ENCODE data around the gene PACS2.
A peak's percentile ranks its signal among the peaks of the same experiment; 100 is the strongest.

The PACS2 gene

GRCh38 chr14:105375635-105376057 is 61.1 kb downstream of the PACS2 start:
- DNase-seq: no peak

- no peak for DNase-seq
Measured at GRCh38 chr14:105376521-105377440, 62.2 kb downstream of the PACS2 start.

GRCh38 chr14:105377555-105378182 is 63.1 kb downstream of the PACS2 start:
- DNase-seq: no peak

GRCh38 chr14:105378199-105378598 is 63.7 kb downstream of the PACS2 start:
- DNase-seq: no peak

GRCh38 chr14:105378873-105379685 is 64.5 kb downstream of the PACS2 start:
- no peak for DNase-seq

- no peak for DNase-seq
Measured at GRCh38 chr14:105379946-105380345, 65.4 kb downstream of the PACS2 start.

GRCh38 chr14:105380756-105381155 is 66.2 kb downstream of the PACS2 start:
- no peak for DNase-seq

GRCh38 chr14:105381446-105382342 is 67.1 kb downstream of the PACS2 start:
- DNase-seq: no peak

GRCh38 chr14:105382343-105383082 is 68.0 kb downstream of the PACS2 start:
- DNase-seq: no peak

GRCh38 chr14:105383083-105383730 is 68.7 kb downstream of the PACS2 start:
- no peak for DNase-seq

GRCh38 chr14:105384041-105384557 is 69.6 kb downstream of the PACS2 start:
- peak; percentile 49 for DNase-seq

GRCh38 chr14:105384605-105385321 is 70.2 kb downstream of the PACS2 start:
- no peak for DNase-seq

- DNase-seq: no peak
Measured at GRCh38 chr14:105385322-105385637, 70.7 kb downstream of the PACS2 start.

- DNase-seq: peak; percentile 49
Measured at GRCh38 chr14:105385698-105386365, 71.3 kb downstream of the PACS2 start.

- DNase-seq: no peak
Measured at GRCh38 chr14:105386581-105387529, 72.3 kb downstream of the PACS2 start.

- DNase-seq: no peak
Measured at GRCh38 chr14:105387530-105387922, 73.0 kb downstream of the PACS2 start.

GRCh38 chr14:105388110-105388951 is 73.8 kb downstream of the PACS2 start:
- no peak for DNase-seq

Data from islet precursor cell (in vitro differentiated cells).